Endometrial microvascular endothelial cells (primary cell): ENCODE results near the gene DNAJC2. TPM values are rescaled to one million over a fixed set of nuclear protein-coding genes. Genes with fewer than 3 reads are reported as not detected.
"Not testable (repeated sequence)": the region's sequence is repeated elsewhere in the genome, so short reads cannot be mapped to it uniquely, and the experiment has no call there.

ENCODE experiments used
- in situ Hi-C: cut with HindIII; loops from 2 replicates; pipeline ENCODE4 v1.10.0; 2017; ENCODE audit warnings: low sequenced_read_pairs, low pct_unique_long_range_greater_than_20kb; ENCODE audit errors: inconsistent ontology term
- total RNA-seq: library from RNA; depleted of rRNA; stranded (reverse); fragments of >200 nt; gene quantifications from one replicate; pipeline ENCODE4 v1.2.3, GENCODE V29; 2015; ENCODE audit errors: inconsistent ontology term

The DNAJC2 gene
- total RNA-seq, 1 donor from 2014 or later, result 17.9 TPM

DNA sequence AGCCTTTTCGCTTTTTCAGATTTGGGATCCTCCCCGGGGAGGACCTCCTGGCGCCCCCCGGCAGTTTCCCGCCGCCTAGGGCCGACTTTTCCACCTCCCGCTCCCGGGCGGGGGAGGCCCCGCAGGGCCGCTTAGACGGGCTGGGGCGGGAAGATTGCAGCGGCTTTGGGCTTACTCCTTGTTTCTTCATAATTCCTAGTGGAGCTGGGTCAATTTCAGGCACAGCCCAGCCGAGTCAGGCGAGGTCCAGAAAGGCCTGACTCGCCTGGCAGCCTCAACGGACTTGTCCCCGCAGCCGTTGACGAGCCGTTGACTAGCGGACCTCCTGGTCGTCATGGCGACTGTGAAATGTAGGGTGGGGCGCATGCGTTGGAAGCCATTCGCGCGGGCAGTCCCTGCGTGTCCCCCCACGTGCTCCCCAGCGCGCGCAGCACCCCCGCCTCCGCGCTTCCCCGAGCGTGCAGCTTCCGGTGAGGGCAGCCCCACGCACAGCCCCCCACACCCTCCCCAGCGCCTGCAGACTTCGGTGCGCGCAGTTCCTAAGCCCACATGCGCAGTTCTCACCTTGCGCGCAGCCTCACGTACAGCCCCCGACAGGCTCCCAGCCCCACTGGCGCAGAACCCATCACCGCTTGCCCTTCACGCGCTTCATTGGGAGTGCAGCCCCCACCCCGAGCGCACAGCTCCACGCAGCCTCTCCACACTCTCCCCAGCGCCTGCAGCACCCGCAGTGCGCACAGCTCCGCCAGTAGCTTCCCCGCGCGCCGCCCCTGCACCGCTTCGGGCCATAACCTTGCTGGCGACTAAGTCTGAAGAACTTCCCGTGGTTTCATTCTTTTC, 64.4 kb downstream of the DNAJC2 start:
- in situ Hi-C loops, result not testable (repeated sequence)

DNA sequence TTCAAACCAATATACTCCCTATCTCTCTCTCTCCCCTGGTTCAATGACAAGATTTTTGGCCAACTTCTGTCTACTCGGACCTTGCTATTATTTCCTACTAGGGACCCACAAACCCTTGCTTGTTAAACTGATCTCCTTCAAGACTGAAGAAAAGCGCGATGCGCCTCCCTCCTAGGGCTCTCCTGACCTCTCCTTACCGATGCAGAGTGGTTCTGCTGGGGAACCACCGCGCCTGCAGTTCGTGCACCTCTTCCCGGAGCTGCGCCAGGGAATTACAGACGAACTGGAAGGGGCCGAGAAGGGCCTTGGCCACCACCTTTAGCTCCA, 65.0 kb downstream of the DNAJC2 start:
- in situ Hi-C loops, result not testable (repeated sequence)

DNA sequence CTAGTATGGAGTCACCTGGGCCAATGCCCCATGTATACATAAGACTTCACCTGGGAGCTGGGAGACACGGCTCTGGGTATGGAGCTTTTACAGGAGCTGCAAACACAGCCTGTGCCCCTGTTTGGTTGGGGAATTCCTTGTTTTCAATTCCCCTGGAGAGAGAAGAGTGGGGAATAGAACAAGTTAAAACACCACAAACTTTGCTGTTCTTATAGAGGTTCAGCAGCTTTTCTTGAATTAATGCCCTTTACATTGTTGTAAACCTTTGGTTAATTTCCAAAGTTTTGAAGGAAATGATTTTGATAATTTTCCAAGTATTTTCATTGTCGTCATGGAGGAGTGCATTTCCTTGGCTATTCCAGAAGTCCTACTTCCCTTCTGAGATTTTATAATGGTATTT, 66.4 kb downstream of the DNAJC2 start:
- in situ Hi-C loops, result not testable (repeated sequence)

DNA sequence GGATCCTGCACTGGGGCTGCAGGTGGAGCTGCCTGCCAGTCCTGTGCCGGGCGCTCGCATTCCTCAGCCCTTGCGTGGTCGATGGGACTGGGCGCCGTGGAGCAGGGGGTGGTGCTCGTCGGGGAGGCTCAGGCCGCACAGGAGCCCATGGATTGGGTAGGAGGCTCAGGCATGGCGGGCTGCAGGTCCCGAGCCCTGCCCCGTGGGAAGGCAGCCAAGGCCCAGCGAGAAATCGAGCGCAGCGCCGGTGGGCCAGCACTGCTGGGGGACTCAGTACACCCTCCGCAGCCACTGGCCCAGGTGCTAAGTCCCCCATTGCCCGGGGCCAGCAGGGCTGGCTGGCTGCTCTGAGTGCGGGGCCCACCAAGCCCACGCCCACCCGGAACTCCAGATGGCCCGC, 69.7 kb downstream of the DNAJC2 start:
- in situ Hi-C loops, result not testable (repeated sequence)

DNA sequence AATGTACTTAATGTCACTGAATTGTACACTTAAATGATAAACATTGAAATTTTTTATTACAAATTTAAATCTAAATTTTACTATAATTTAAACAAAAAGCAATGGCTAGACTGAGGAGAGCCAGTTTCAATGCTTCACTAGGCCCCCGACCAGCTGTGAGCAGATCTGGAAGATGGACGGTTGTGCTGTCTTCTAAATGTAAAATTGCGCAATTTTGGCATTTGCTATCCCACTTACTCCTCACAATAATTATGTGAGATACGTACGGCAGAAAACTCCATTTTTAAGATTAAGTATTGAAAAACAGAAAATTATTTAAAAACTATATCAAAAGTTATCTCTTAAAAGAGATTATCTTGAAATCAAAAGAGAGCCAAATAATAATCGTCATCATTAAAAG, 71.2 kb downstream of the DNAJC2 start:
- in situ Hi-C loops, result not testable (repeated sequence)

DNA sequence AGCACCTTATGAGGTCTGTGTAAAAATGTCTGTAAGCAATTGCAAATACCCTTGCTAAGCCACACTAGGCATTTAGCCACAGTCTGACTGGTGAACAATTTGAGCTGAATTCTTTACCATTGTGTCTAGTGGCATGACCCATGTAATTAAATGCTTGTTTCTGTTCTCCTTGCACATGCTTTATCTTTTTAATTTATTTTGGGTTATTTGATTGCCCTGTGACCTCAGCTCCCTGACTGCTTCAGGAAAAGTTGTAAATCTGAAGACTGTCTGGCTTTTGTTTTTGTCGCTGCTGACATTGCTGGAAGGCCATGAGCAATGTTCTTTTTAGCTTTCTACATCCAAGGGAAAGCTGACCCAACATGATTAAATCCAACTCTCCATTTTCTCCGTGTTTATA, 78.3 kb downstream of the DNAJC2 start:
- in situ Hi-C loops, result not testable (repeated sequence)

DNA sequence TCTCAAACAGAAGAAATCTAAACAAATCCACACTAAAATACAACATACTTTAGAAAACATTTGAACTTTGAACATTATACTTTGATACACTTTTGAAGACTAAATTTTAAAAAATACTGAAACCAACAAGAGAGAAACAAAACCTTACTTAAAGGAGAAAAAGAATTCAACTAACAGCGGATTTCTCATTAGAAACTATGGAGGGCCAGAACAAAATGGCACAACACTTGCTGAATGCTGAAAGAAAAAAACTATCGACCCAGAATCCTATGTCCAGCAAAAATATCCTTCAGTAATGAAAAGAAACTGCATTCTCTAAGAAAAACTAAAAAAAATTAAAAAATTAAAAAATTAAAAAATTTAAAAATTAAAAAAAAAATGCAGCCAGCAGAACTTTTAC, 80.5 kb downstream of the DNAJC2 start:
- in situ Hi-C loops, result not testable (repeated sequence)

Other genes with a start within 250 kb of the DNAJC2 start
- gene NAPEPLD, start 195.7 kb downstream of the DNAJC2 start, total RNA-seq, result 3.4 TPM
- 55.1 TPM for gene PMPCB, start 47.3 kb downstream of the DNAJC2 start, total RNA-seq
- gene PSMC2, start 2.9 kb upstream of the DNAJC2 start, total RNA-seq, result 206 TPM
- gene SLC26A5, start 101.4 kb upstream of the DNAJC2 start, total RNA-seq, result not detected